ENCODE data around the gene PTPRD.

PTPRD gene

GRCh38 chr9:9783211-9783610 is 829.6 kb downstream of the PTPRD start:
- ChIA-PET POLR2A (no interaction called here), CTCF (interaction anchor here (1.2 to 1.3 kb wide), 2 partner anchors 9 to 177 kb away, joined by 4 read pairs; no protein-coding TSS in a partner anchor)
- no peaks in the 10 kb centered on the region for H3K4me1 ChIP-seq (ENCODE audit: control insufficient read depth, insufficient read depth, low read length)
- H3K9me3 ChIP-seq (ENCODE audit: control insufficient read depth, insufficient read depth, low read depth, low read length): no peaks in the 10 kb centered on the region
- H3K4me3 ChIP-seq (ENCODE audit: low read depth, low read length): no peak overlapping the region
- no peaks in the 10 kb centered on the region for H3K36me3 ChIP-seq (ENCODE audit: control insufficient read depth in 2 of 2, insufficient read depth in 1 of 2, low read length in 2 of 2)
- TF ChIP-seq ZNF510 (tag by site-specific recombination; IDR thresholded peaks at IDR 0.05; ENCODE audit: insufficient replicate concordance): no peak
- no peak overlapping the region for H3K27ac ChIP-seq (ENCODE audit: extremely low read depth, low read depth, low read length)

- Histone ChIP-seq H3K4me1 (ENCODE audit: control insufficient read depth, insufficient read depth, low read length) (no peaks in the 10 kb centered on the region), H3K4me3 (ENCODE audit: low read depth, low read length) (no peak overlapping the region), H3K9me3 (ENCODE audit: control insufficient read depth, insufficient read depth, low read depth, low read length) (no peaks in the 10 kb centered on the region), H3K36me3 (ENCODE audit: control insufficient read depth in 2 of 2, insufficient read depth in 1 of 2, low read length in 2 of 2) (no peaks in the 10 kb centered on the region), H3K27ac (ENCODE audit: extremely low read depth, low read depth, low read length) (no peak overlapping the region)
- TF ChIP-seq ZNF274 (IDR thresholded peaks at IDR 0.05; ENCODE audit: low read length) (no peak), ZNF274 (tag by site-specific recombination; IDR thresholded peaks at IDR 0.05; ENCODE audit: borderline replicate concordance) (no peak), ZBTB44 (tag by site-specific recombination; IDR thresholded peaks at IDR 0.05) (no peak)
- ChIA-PET CTCF (interaction anchor here (0.6 kb wide), 1 partner anchor 521 kb away, joined by 3 read pairs; no protein-coding TSS in a partner anchor), POLR2A (no interaction called here)
These were observed 834.5 kb downstream of the PTPRD start for GRCh38 chr9:9778293-9778692.

- H3K36me3 ChIP-seq (ENCODE audit: control insufficient read depth in 2 of 2, insufficient read depth in 1 of 2, low read length in 2 of 2): no peaks in the 10 kb centered on the region
These were observed 838.3 kb downstream of the PTPRD start for GRCh38 chr9:9774471-9774870.

GRCh38 chr9:9771314-9771713 is 841.5 kb downstream of the PTPRD start:
- no peaks in the 10 kb centered on the region for H3K9me3 ChIP-seq (ENCODE audit: control insufficient read depth, insufficient read depth, low read depth, low read length)
- no peaks in the 10 kb centered on the region for H3K4me1 ChIP-seq (ENCODE audit: control insufficient read depth, insufficient read depth, low read length)
- CTCF ChIA-PET: no interaction called here
- no peak overlapping the region for H3K4me3 ChIP-seq (ENCODE audit: low read depth, low read length)
- TF ChIP-seq ZNF449 (tag by site-specific recombination; IDR thresholded peaks at IDR 0.05): no peak
- no peak for TF ChIP-seq ZNF223 (tag by site-specific recombination; IDR thresholded peaks at IDR 0.05)
- TF ChIP-seq WT1 (tag by site-specific recombination; IDR thresholded peaks at IDR 0.05): no peak
- no peak for TF ChIP-seq GLI2 (tag by site-specific recombination; IDR thresholded peaks at IDR 0.05; ENCODE audit: borderline replicate concordance, low read depth)
- no peak for TF ChIP-seq ZNF174 (tag by site-specific recombination; IDR thresholded peaks at IDR 0.05)
- no peak for TF ChIP-seq ZNF488 (tag by site-specific recombination; IDR thresholded peaks at IDR 0.05)
- no peak for TF ChIP-seq YY2 (tag by site-specific recombination; IDR thresholded peaks at IDR 0.05)
- TF ChIP-seq PRDM6 (tag by site-specific recombination; IDR thresholded peaks at IDR 0.05): no peak
- POLR2A ChIA-PET: no interaction called here
- H3K27ac ChIP-seq (ENCODE audit: extremely low read depth, low read depth, low read length): no peak overlapping the region
- no peaks in the 10 kb centered on the region for H3K36me3 ChIP-seq (ENCODE audit: control insufficient read depth in 2 of 2, insufficient read depth in 1 of 2, low read length in 2 of 2)

More at GRCh38 chr9:9774471-9774870, 838.3 kb downstream of the PTPRD start:
- no peak overlapping the region for H3K4me3 ChIP-seq (ENCODE audit: low read depth, low read length)
- no peaks in the 10 kb centered on the region for H3K4me1 ChIP-seq (ENCODE audit: control insufficient read depth, insufficient read depth, low read length)
- TF ChIP-seq ZSCAN23 (tag by site-specific recombination; IDR thresholded peaks at IDR 0.05) (no peak), PATZ1 (tag by site-specific recombination; IDR thresholded peaks at IDR 0.05) (no peak)
- POLR2A ChIA-PET: no interaction called here
- CTCF ChIA-PET: no interaction called here
- no peaks in the 10 kb centered on the region for H3K9me3 ChIP-seq (ENCODE audit: control insufficient read depth, insufficient read depth, low read depth, low read length)
- H3K27ac ChIP-seq (ENCODE audit: extremely low read depth, low read depth, low read length): no peak overlapping the region
